Activated CD4-positive, alpha-beta T cell treated with anti-CD3 and anti-CD28 coated beads, Interleukin-2, amount 10 ng/mL, durations not matched to agents 24 days and 14 days (primary cell): ENCODE data around the gene AKR1C2. TPM values are rescaled to one million over a fixed set of nuclear protein-coding genes. Genes with fewer than 3 reads are reported as not detected.
"Not testable (repeated sequence)": the region's sequence is repeated elsewhere in the genome, so short reads cannot be mapped to it uniquely, and the experiment has no call there.

Source experiments
- DNase-seq: peaks from one replicate; pipeline ENCODE4 v3.0.0; 2022
- H3K27ac Mint-ChIP-seq: one replicate; pipeline ENCODE4 v1.8.0; 2022; ENCODE audit warnings: mild to moderate bottlenecking, mixed read lengths
- H3K27me3 Mint-ChIP-seq: one replicate; pipeline ENCODE4 v1.8.0; 2022; ENCODE audit warnings: mixed read lengths
- H3K36me3 Mint-ChIP-seq: one replicate; pipeline ENCODE4 v1.8.0; 2022; ENCODE audit warnings: low read depth, mild to moderate bottlenecking, mixed read lengths
- H3K4me1 Mint-ChIP-seq: one replicate; pipeline ENCODE4 v1.8.0; 2021; ENCODE audit warnings: mixed read lengths
- H3K4me3 Mint-ChIP-seq: one replicate; pipeline ENCODE4 v1.8.0; 2022; ENCODE audit warnings: mild to moderate bottlenecking, moderate library complexity, mixed read lengths
- H3K9me3 Mint-ChIP-seq: one replicate; pipeline ENCODE4 v1.8.0; 2021; ENCODE audit warnings: mixed read lengths
- intact Hi-C: fragments of 100-400 bp; cut with micrococcal nuclease; formaldehyde crosslinking; loops from one replicate; pipeline ENCODE4 v1.15.1; 2023
- total RNA-seq: library from RNA; stranded (reverse); gene quantifications from 2 replicates; pipeline ENCODE4 v1.2.3, GENCODE V29; 2022

AKR1C2 gene
- not detected in 2 replicates for total RNA-seq

DNA sequence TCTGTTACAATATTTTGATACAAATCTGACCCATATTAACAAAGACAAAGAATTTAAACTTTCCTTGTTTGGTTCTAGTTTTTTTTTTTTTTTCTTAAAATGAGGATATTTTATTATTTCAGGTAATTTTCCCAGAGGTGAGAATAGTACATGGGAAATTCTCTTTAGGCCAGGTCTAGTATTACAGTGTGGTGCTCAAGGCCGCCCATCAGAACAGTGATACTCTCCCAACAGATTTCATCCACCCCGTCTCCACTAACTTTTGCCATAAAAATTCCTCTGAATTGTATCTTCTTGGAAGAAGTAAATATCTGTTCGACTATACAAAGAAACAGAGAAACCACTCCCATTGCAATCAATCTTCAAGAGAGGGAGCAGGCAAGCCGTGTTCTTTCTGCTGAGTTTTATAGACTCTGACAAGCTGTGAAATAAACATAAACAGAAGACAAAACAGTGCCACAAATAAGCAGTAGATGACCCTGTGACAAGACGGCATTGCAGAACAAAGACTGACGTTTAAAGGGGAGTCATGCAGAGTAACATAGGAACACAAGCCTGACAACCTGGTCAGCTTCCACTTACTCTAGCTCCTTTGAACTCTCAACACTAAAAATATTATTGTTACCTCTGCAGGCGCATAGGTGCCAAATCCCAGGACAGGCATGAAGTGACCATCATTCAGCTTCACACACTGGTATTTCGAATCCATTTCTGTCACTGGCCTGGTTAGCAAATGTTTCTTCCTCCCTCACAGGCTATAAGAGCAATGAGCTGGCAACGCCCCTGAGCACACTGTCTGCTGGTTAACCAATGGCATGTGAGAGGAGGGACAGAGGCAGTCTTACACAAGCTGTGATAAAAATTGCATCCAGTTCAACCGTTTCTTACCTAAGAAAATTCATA lies at the start of gene AKR1C2:
Gene AKR1C2, minus strand, starts transcription at position 731 of the 903 bp plus-strand sequence. Its CDS starts 22 bp downstream, at position 709.
- DNase-seq, H3K9me3 Mint-ChIP-seq, H3K4me1 Mint-ChIP-seq, H3K36me3 Mint-ChIP-seq, H3K27me3 Mint-ChIP-seq, H3K27ac Mint-ChIP-seq, H3K4me3 Mint-ChIP-seq, intact Hi-C loops: not testable (repeated sequence)

DNA sequence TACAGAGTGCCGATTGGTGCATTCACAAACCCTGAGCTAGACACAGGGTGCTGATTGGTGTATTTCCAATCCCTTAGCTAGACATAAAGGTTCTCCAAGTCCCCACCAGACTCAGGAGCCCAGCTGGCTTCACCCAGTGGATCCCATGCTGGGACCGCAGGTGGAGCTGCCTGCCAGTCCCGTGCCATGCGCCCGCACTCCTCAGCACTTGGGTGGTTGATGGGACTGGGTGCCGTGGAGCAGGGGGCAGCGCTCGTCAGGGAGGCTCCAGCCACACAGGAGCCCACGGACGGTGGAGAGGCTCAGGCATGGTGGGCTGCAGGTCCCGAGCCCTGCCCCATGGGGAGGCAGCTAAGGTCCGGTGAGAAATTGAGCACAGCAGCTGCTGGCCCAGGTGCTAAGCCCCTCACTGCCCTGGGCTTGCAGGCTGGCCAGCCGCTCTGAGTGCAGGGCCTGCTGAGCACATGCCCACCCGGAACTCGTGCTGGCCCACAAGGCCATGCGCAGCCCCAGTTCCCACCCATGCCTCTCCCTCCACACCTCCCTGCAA lies 49.4 kb upstream of the AKR1C2 start:
- H3K36me3 Mint-ChIP-seq, intact Hi-C loops, H3K4me3 Mint-ChIP-seq, H3K27ac Mint-ChIP-seq, H3K4me1 Mint-ChIP-seq, H3K9me3 Mint-ChIP-seq, DNase-seq, H3K27me3 Mint-ChIP-seq: not testable (repeated sequence)

GRCh38 chr10:5047912-5048628 lies 44.4 kb upstream of the AKR1C2 start:
- H3K27ac Mint-ChIP-seq = no peak overlapping the region
- no peaks in the 10 kb centered on the region for H3K27me3 Mint-ChIP-seq
- H3K4me3 Mint-ChIP-seq = no peak overlapping the region
- intact Hi-C loops = no loop called here
- DNase-seq = no peak
- H3K36me3 Mint-ChIP-seq = no peaks in the 10 kb centered on the region
- H3K4me1 Mint-ChIP-seq = no peaks in the 10 kb centered on the region
- no peaks in the 10 kb centered on the region for H3K9me3 Mint-ChIP-seq

GRCh38 chr10:5047055-5047454 lies 43.4 kb upstream of the AKR1C2 start:
- DNase-seq, H3K4me1 Mint-ChIP-seq, H3K9me3 Mint-ChIP-seq, H3K27ac Mint-ChIP-seq, H3K36me3 Mint-ChIP-seq, H3K4me3 Mint-ChIP-seq, intact Hi-C loops, H3K27me3 Mint-ChIP-seq: not testable (repeated sequence)

DNA sequence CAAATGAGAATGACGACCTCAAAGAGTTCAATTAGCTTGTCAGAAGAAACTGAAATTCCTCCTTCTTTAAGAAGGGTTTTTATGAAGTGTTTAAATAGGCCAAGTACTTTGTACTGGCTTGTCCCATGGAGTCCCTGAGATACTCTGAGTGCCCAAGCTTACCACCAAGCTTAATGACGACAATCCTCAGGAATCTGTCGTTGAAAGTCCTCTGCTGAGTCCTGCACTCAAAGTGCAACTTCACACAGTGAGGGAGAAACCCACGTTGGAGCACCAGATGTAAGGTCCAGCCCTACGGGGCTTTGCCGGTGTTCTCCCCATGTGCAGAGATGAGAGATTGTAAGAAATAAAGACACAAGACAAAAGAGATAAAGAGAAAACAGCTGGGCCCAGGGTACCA lies 42.8 kb upstream of the AKR1C2 start:
- H3K4me3 Mint-ChIP-seq = no peak overlapping the region
- H3K4me1 Mint-ChIP-seq = no peaks in the 10 kb centered on the region
- no peaks in the 10 kb centered on the region for H3K36me3 Mint-ChIP-seq
- intact Hi-C loops = no loop called here
- no peak for DNase-seq
- H3K27me3 Mint-ChIP-seq = no peaks in the 10 kb centered on the region
- no peaks in the 10 kb centered on the region for H3K9me3 Mint-ChIP-seq
- no peak overlapping the region for H3K27ac Mint-ChIP-seq

DNA sequence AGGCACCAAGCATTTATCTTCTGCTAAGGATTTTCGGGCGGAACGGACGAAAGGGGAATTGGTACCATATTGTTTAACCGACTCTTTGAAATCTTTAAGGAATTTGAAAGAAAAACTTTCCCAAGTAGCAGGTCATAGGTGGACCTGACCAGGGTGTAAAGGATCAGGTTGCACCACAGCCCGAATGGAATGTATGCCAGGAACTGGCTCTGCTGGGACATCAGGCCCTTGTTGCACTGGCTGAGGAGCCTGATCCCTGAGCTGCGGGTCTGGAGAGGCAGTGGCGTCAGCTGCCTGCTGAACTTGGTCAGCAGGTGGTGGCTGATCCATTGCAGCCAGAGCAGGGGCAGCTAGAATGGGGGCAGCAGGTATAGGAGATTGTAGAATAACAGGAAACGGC lies 41.4 kb upstream of the AKR1C2 start:
- Mint-ChIP-seq H3K4me1 (peaks cover 2% of the 10 kb centered on the region), H3K36me3 (no peaks in the 10 kb centered on the region), H3K9me3 (no peaks in the 10 kb centered on the region), H3K4me3 (no peak overlapping the region), H3K27ac (no peak overlapping the region), H3K27me3 (no peaks in the 10 kb centered on the region)
- no peak for DNase-seq
- intact Hi-C loops = no loop called here

GRCh38 chr10:5043716-5044115 lies 40.1 kb upstream of the AKR1C2 start:
- H3K27ac Mint-ChIP-seq = no peak overlapping the region
- H3K4me1 Mint-ChIP-seq = peaks cover 2% of the 10 kb centered on the region
- no peak overlapping the region for H3K4me3 Mint-ChIP-seq
- H3K9me3 Mint-ChIP-seq = no peaks in the 10 kb centered on the region
- intact Hi-C loops = no loop called here
- H3K36me3 Mint-ChIP-seq = no peaks in the 10 kb centered on the region
- DNase-seq = no peak
- H3K27me3 Mint-ChIP-seq = no peaks in the 10 kb centered on the region

DNA sequence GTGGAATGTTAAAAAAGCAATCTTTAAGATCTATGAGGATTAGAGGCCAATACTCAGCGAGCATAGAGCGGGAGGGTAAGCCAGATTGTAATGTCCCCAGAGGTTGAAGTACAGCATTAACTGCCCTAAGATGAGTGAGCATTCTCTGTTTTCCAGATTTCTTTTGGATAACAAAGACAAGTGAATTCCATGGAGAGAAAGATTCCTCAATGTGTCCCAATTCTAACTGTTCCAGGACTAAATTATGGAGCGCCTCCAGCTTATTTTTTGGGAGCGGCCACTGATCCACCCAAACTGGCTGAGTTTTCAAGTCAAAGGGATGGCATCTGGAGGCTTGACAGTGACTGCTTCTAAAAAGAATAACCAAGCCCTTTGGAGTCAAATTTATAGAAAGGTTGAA lies 39.3 kb upstream of the AKR1C2 start:
- no peak overlapping the region for H3K4me3 Mint-ChIP-seq
- intact Hi-C loops = no loop called here
- H3K27me3 Mint-ChIP-seq = no peaks in the 10 kb centered on the region
- no peaks in the 10 kb centered on the region for H3K9me3 Mint-ChIP-seq
- no peak for DNase-seq
- no peak overlapping the region for H3K27ac Mint-ChIP-seq
- H3K4me1 Mint-ChIP-seq = peaks cover 2% of the 10 kb centered on the region
- H3K36me3 Mint-ChIP-seq = no peaks in the 10 kb centered on the region

GRCh38 chr10:5041471-5042023 lies 37.9 kb upstream of the AKR1C2 start:
- Mint-ChIP-seq H3K27ac (no peak overlapping the region), H3K4me1 (peaks cover 2% of the 10 kb centered on the region), H3K36me3 (no peaks in the 10 kb centered on the region), H3K4me3 (no peak overlapping the region), H3K27me3 (peaks cover 2% of the 10 kb centered on the region), H3K9me3 (no peaks in the 10 kb centered on the region)
- DNase-seq = no peak
- intact Hi-C loops = no loop called here

GRCh38 chr10:5040781-5041470 lies 37.3 kb upstream of the AKR1C2 start:
- intact Hi-C loops = no loop called here
- no peak overlapping the region for H3K4me3 Mint-ChIP-seq
- peaks cover 2% of the 10 kb centered on the region for H3K27me3 Mint-ChIP-seq
- H3K4me1 Mint-ChIP-seq = peaks cover 2% of the 10 kb centered on the region
- no peak for DNase-seq
- H3K27ac Mint-ChIP-seq = no peak overlapping the region
- H3K9me3 Mint-ChIP-seq = no peaks in the 10 kb centered on the region
- no peaks in the 10 kb centered on the region for H3K36me3 Mint-ChIP-seq

GRCh38 chr10:5040010-5040673 lies 36.5 kb upstream of the AKR1C2 start:
- Mint-ChIP-seq H3K27me3 (peaks cover 2% of the 10 kb centered on the region), H3K4me1 (peaks cover 2% of the 10 kb centered on the region), H3K9me3 (peaks cover 4% of the 10 kb centered on the region), H3K27ac (no peak overlapping the region), H3K4me3 (no peak overlapping the region), H3K36me3 (no peaks in the 10 kb centered on the region)
- intact Hi-C loops = no loop called here
- DNase-seq = no peak

DNA sequence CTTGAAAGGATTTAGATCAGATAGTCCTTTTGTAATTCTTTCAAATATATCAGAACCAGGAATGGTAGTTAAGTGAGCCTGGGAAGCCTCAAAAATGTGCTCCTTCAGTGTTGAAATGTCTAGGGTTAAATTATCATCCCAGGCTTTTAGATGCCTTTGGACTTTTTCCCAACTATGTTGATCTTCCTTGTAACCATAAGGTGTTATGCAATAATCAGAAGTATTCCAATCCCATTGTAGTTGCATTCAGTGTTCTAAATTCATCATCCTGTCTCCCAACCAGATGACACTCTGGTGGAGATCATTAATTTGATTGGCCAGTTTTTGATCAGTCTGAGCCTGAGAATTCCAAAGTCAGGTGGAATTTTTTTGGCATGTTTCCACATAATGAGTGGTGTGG lies 35.1 kb upstream of the AKR1C2 start:
- Mint-ChIP-seq H3K27me3 (peaks cover 2% of the 10 kb centered on the region), H3K36me3 (no peaks in the 10 kb centered on the region), H3K4me1 (peaks cover 2% of the 10 kb centered on the region), H3K9me3 (peaks cover 7% of the 10 kb centered on the region), H3K4me3 (no peak overlapping the region), H3K27ac (no peak overlapping the region)
- DNase-seq = no peak
- intact Hi-C loops = no loop called here

DNA sequence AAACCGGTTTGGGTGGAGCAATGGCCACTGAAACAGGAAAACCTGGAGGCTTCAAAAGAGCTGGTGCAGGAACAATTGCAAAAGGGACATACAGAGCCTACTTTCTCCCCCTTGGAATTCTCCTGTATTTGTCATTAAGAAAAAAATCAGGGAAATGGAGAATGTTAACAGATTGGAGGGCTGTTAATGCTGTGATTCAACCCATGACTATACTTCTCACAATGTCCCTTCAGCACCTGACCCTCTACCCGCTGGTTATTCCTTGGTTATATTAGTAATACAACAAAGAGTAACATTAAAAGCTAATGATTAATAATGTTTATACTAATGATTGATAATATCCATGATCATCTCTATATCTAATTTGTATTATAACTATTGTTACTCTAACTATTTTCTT lies 34.4 kb upstream of the AKR1C2 start:
- Mint-ChIP-seq H3K27me3 (peaks cover 2% of the 10 kb centered on the region), H3K27ac (no peak overlapping the region), H3K36me3 (no peaks in the 10 kb centered on the region), H3K9me3 (peaks cover 8% of the 10 kb centered on the region), H3K4me3 (no peak overlapping the region), H3K4me1 (peaks cover 2% of the 10 kb centered on the region)
- no peak for DNase-seq
- intact Hi-C loops = no loop called here
